ENCODE measurements around the gene AHNAK2.

Gene AHNAK2

GRCh38 chr14:104927432-104927816 is 50.8 kb downstream of the AHNAK2 start:
- ATAC-seq, result no peak
- TF ChIP-seq TOX (CRISPR knock-in tag; IDR thresholded peaks at IDR 0.05; ENCODE audit: borderline replicate concordance) (no peak), ZFP30 (CRISPR knock-in tag; IDR thresholded peaks at IDR 0.05) (no peak), SNAI2 (CRISPR knock-in tag; IDR thresholded peaks at IDR 0.05) (no peak), TCF4 (CRISPR knock-in tag; IDR thresholded peaks at IDR 0.05; ENCODE audit: borderline replicate concordance) (no peak), ZFP3 (CRISPR knock-in tag; IDR thresholded peaks at IDR 0.05) (no peak), OSR1 (CRISPR knock-in tag; IDR thresholded peaks at IDR 0.05) (no peak), TSHZ2 (CRISPR knock-in tag; IDR thresholded peaks at IDR 0.05) (no peak)

GRCh38 chr14:104926619-104927431 is 51.3 kb downstream of the AHNAK2 start:
- TF ChIP-seq PPARA (CRISPR knock-in tag; IDR thresholded peaks at IDR 0.05; ENCODE audit: borderline replicate concordance) (no peak), ZC3H10 (CRISPR knock-in tag; IDR thresholded peaks at IDR 0.05) (no peak), ARNTL (CRISPR knock-in tag; IDR thresholded peaks at IDR 0.05; ENCODE audit: borderline replicate concordance, low read depth) (no peak), CREB5 (CRISPR knock-in tag; IDR thresholded peaks at IDR 0.05; ENCODE audit: low read depth) (no peak), ESRRG (CRISPR knock-in tag; IDR thresholded peaks at IDR 0.05) (no peak), CSRNP3 (CRISPR knock-in tag; IDR thresholded peaks at IDR 0.05) (no peak)
- no peak for ATAC-seq

GRCh38 chr14:104925855-104926609 is 52.1 kb downstream of the AHNAK2 start:
- ATAC-seq, result no peak; the same call in 1 of the 3 replicates
- TF ChIP-seq ZNF565 (CRISPR knock-in tag; conservative IDR thresholded peaks at IDR 0.05; ENCODE audit: low read depth) (no peak), ZNF70 (CRISPR knock-in tag; IDR thresholded peaks at IDR 0.05) (no peak), TOX (CRISPR knock-in tag; IDR thresholded peaks at IDR 0.05; ENCODE audit: borderline replicate concordance) (no peak), ARNTL (CRISPR knock-in tag; IDR thresholded peaks at IDR 0.05; ENCODE audit: borderline replicate concordance, low read depth) (no peak), ESRRG (CRISPR knock-in tag; IDR thresholded peaks at IDR 0.05) (no peak), ISL1 (CRISPR knock-in tag; IDR thresholded peaks at IDR 0.05) (no peak), ZC3H10 (CRISPR knock-in tag; IDR thresholded peaks at IDR 0.05) (no peak), BACH2 (CRISPR knock-in tag; IDR thresholded peaks at IDR 0.05; ENCODE audit: borderline replicate concordance) (no peak), PATZ1 (CRISPR knock-in tag; IDR thresholded peaks at IDR 0.05; ENCODE audit: borderline replicate concordance) (no peak), GLIS3 (CRISPR knock-in tag; IDR thresholded peaks at IDR 0.05) (no peak), PPARA (CRISPR knock-in tag; IDR thresholded peaks at IDR 0.05; ENCODE audit: borderline replicate concordance) (no peak), CSRNP3 (CRISPR knock-in tag; IDR thresholded peaks at IDR 0.05) (no peak), ZFP30 (CRISPR knock-in tag; IDR thresholded peaks at IDR 0.05) (no peak), ZNF8 (CRISPR knock-in tag; IDR thresholded peaks at IDR 0.05) (no peak), CREB5 (CRISPR knock-in tag; IDR thresholded peaks at IDR 0.05; ENCODE audit: low read depth) (no peak), OSR1 (CRISPR knock-in tag; IDR thresholded peaks at IDR 0.05) (no peak), RARB (CRISPR knock-in tag; IDR thresholded peaks at IDR 0.05) (no peak), CSDC2 (CRISPR knock-in tag; IDR thresholded peaks at IDR 0.05) (no peak)

Measured in SK-N-SH treated with all-trans-retinoic acid at 6 μM for 48 hours (cell line).